ENCODE measurements around the gene PCDH8. TPM values are rescaled to one million over a fixed set of nuclear protein-coding genes. Genes with fewer than 3 reads are reported as not detected.

Gene PCDH8
- total RNA-seq, 6 experiments from 2014 or later = not detected

DNA sequence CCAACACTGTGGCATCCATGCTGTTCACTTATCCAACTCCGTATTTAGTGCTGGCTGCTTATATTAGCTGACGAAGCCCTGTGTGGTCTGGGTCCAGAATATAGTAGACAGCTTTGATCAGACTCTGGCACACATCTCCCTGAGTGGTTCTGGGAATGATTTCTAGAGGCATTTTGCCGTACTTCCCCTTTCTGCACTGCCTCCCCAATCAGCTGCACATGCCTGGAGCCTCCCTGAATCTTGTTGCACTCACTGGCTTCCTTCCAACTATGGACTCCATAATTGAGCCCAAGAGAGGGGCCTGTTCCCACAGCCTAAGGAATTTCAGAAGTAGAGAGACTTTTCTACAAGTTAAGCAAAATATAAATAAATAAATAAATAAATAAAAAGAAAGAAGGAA lies 30.4 kb upstream of the PCDH8 start:
- Mint-ChIP-seq H3K36me3 (ENCODE audit: low read depth) (0 out of 2 replicates have a peak, but pooled peaks cover 4% of the 10 kb centered on the region), H3K27ac (no peak overlapping the region)

DNA sequence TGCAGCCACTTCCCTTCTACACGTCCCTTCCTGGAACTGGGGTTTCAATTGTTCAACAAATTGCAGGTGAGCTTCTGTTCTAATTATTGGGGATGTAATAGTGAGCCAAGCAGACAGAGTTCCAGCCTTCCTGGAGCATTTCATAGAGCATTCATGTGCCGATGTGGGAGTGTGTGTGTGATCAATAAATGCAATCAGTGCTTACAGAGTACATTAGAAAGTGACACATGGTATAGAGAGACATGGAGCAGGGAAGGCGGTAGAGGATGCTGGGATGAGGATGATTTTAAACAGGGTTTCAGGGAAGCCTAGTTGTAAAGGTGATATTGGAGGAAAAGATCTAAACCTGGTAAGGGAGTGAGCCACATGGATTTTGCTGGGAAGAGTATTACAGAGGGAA lies 21.7 kb upstream of the PCDH8 start:
- DNase-seq = no peak
- peaks cover 9% of the 10 kb centered on the region; the same call in 1 of the 2 replicates for H3K36me3 Mint-ChIP-seq (ENCODE audit: low read depth)
- TF ChIP-seq, protein P1, sequence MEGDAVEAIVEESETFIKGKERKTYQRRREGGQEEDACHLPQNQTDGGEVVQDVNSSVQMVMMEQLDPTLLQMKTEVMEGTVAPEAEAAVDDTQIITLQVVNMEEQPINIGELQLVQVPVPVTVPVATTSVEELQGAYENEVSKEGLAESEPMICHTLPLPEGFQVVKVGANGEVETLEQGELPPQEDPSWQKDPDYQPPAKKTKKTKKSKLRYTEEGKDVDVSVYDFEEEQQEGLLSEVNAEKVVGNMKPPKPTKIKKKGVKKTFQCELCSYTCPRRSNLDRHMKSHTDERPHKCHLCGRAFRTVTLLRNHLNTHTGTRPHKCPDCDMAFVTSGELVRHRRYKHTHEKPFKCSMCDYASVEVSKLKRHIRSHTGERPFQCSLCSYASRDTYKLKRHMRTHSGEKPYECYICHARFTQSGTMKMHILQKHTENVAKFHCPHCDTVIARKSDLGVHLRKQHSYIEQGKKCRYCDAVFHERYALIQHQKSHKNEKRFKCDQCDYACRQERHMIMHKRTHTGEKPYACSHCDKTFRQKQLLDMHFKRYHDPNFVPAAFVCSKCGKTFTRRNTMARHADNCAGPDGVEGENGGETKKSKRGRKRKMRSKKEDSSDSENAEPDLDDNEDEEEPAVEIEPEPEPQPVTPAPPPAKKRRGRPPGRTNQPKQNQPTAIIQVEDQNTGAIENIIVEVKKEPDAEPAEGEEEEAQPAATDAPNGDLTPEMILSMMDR (IDR thresholded peaks at IDR 0.05) = no peak
- H3K27ac Mint-ChIP-seq = no peak overlapping the region
- no peak overlapping the region for H3K4me3 Mint-ChIP-seq
- H3K4me1 Mint-ChIP-seq (ENCODE audit: low read depth) = no peaks in the 10 kb centered on the region
- H3K27me3 Mint-ChIP-seq (ENCODE audit: insufficient read depth) = no peaks in the 10 kb centered on the region; the same call in 1 of the 2 replicates
- peaks cover 34% of the 10 kb centered on the region for H3K9me3 Mint-ChIP-seq

More for the DNA sequence above, 30.4 kb upstream of the PCDH8 start:
- no peaks in the 10 kb centered on the region for H3K4me1 Mint-ChIP-seq (ENCODE audit: low read depth)
- H3K4me3 Mint-ChIP-seq = no peak overlapping the region
- TF ChIP-seq, protein P1 (IDR thresholded peaks at IDR 0.05) = no peak
- peaks cover 36% of the 10 kb centered on the region for H3K9me3 Mint-ChIP-seq
- 0 out of 2 replicates have a peak, but pooled peaks cover 1% of the 10 kb centered on the region for H3K27me3 Mint-ChIP-seq (ENCODE audit: insufficient read depth)
- DNase-seq = no peak

DNA sequence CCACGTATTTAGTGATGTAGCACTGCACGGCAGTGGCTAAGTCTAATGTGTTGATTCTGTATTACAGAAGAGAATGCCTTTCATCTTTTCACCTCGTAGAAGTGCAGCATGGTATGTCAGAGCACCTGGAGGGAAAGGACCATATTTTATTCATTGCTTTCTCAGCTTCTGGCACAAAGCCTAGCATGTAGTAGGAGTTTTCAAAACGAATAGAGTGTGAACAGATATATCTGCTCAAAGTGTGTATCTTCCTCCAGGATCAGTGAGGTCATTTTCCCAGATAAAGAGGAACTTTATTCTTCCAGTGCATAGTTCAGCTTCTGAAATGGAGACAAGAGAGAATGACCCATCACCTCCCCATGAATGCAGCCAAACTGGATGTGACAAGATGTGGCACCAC lies 21.2 kb upstream of the PCDH8 start:
- Mint-ChIP-seq H3K9me3 (peaks cover 30% of the 10 kb centered on the region), H3K4me3 (no peak overlapping the region), H3K4me1 (ENCODE audit: low read depth) (no peaks in the 10 kb centered on the region), H3K27ac (no peak overlapping the region), H3K27me3 (ENCODE audit: insufficient read depth) (no peaks in the 10 kb centered on the region; the same call in 1 of the 2 replicates), H3K36me3 (ENCODE audit: low read depth) (peaks cover 5% of the 10 kb centered on the region; the same call in 1 of the 2 replicates)
- TF ChIP-seq, protein P1 (IDR thresholded peaks at IDR 0.05) = no peak
- DNase-seq = no peak

DNA sequence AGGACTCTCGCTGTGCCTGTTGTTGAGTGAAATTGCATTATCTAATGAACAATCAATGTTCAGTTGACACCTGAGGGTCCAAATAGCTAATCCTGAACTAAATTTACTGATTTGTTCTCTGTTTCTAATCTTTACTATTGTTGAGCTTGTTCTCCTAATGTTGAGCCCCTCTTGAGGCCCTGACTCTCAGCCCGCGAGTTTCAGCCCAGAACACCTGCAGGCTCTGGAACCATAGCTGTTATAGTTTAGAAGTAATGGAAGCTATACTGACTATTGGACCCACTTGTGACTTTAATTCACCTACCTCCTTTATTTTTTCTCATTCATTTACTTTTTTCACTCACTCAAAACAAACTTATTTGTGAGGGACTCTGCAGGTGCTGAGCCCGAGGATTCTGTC lies 20.6 kb upstream of the PCDH8 start:
- Mint-ChIP-seq H3K27me3 (ENCODE audit: insufficient read depth) (no peaks in the 10 kb centered on the region; the same call in 1 of the 2 replicates), H3K9me3 (peaks cover 26% of the 10 kb centered on the region), H3K36me3 (ENCODE audit: low read depth) (peaks cover 5% of the 10 kb centered on the region; the same call in 1 of the 2 replicates), H3K4me1 (ENCODE audit: low read depth) (no peaks in the 10 kb centered on the region), H3K4me3 (no peak overlapping the region), H3K27ac (no peak overlapping the region)
- no peak for DNase-seq
- TF ChIP-seq, protein P1 (IDR thresholded peaks at IDR 0.05) = no peak

DNA sequence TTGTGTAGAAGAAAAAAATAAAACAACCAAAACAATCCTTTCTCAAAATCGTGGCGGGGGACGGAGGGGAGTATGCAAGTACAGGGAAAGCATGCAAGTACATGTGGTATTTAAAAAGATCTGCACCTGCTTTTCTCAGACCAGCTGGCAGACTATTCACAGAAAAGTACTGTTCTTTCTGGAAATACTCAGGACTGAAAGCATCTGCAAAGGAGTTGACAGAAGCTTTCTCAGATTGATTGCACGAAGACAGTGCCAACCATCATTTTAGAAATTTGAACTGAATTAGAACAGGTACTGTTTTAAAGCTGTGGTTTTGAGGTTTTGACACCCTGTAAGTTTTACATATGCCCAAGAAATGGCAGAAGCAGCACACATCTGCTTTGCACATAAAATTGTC lies 19.8 kb upstream of the PCDH8 start:
- TF ChIP-seq, protein P1 (IDR thresholded peaks at IDR 0.05) = no peak
- Mint-ChIP-seq H3K27ac (no peak overlapping the region), H3K9me3 (peaks cover 26% of the 10 kb centered on the region), H3K36me3 (ENCODE audit: low read depth) (peaks cover 5% of the 10 kb centered on the region; the same call in 1 of the 2 replicates), H3K27me3 (ENCODE audit: insufficient read depth) (no peaks in the 10 kb centered on the region; the same call in 1 of the 2 replicates), H3K4me3 (no peak overlapping the region), H3K4me1 (ENCODE audit: low read depth) (no peaks in the 10 kb centered on the region)
- no peak for DNase-seq

Data from HFFc6 (cell line).